Lung (tissue), 12 donors: ENCODE results near the gene KLRD1. TPM values are rescaled to one million over a fixed set of nuclear protein-coding genes. Genes with fewer than 3 reads are reported as not detected.

Source experiments
- ATAC-seq: fragments of 200-7000 bp; cut with Tn5 transposase; one replicate; pipeline ENCODE4 v1.9.1; 2020; ENCODE audit warnings: moderate number of reproducible peaks; ENCODE audit not compliant: insufficient read depth, low FRiP score
- DNase-seq, 3 donors: peaks; one replicate each; pipeline ENCODE4 v3.0.0-alpha.2; 2013 to 2017
- H3K27ac ChIP-seq, 2 donors: one replicate each; pipeline ENCODE4 v1.5.1; 2013; ENCODE audit warnings: mild to moderate bottlenecking in 2 of 2, moderate library complexity in 2 of 2, control low read depth in 1 of 2, inconsistent platforms in 1 of 2, low read depth in 1 of 2, low read length in 1 of 2
- H3K27me3 ChIP-seq, 3 donors: one replicate each; pipeline ENCODE4 v1.5.1; 2013; ENCODE audit warnings: low read length in 2 of 3; ENCODE audit not compliant: control insufficient read depth in 3 of 3, insufficient read depth in 3 of 3
- H3K36me3 ChIP-seq, 4 donors: one replicate each; pipeline ENCODE4 v1.5.1; 2013; ENCODE audit warnings: low read length in 4 of 4, mild to moderate bottlenecking in 1 of 4, moderate library complexity in 1 of 4; ENCODE audit not compliant: control insufficient read depth in 4 of 4, insufficient read depth in 4 of 4
- H3K4me1 ChIP-seq, 5 donors: one replicate each; pipeline ENCODE4 v1.5.1; 2013; ENCODE audit warnings: low read length in 5 of 5, mild to moderate bottlenecking in 2 of 5, moderate library complexity in 1 of 5; ENCODE audit not compliant: control insufficient read depth in 5 of 5, insufficient read depth in 5 of 5
- H3K4me3 ChIP-seq: one replicate; pipeline ENCODE4 v1.5.1; 2013; ENCODE audit warnings: mild to moderate bottlenecking, control low read depth, moderate library complexity
- H3K9ac ChIP-seq, 2 donors: one replicate each; pipeline ENCODE4 v1.5.1; 2013; ENCODE audit warnings: low read length in 2 of 2, control low read depth in 1 of 2; ENCODE audit not compliant: insufficient read depth in 1 of 2
- H3K9me3 ChIP-seq, 4 donors: one replicate each; pipeline ENCODE4 v1.5.1; 2013; ENCODE audit warnings: low read length in 3 of 4, mild to moderate bottlenecking in 1 of 4, moderate library complexity in 1 of 4; ENCODE audit not compliant: control insufficient read depth in 4 of 4, insufficient read depth in 3 of 4
- CTCF ChIP-seq: IDR thresholded peaks from 2 replicates; pipeline ENCODE4 v1.5.1; 2012; ENCODE audit warnings: mild to moderate bottlenecking; ENCODE audit errors: control extremely low read depth, extremely low read depth
- WGBS, 2 donors: extraction: QIAGEN DNeasy Blood & Tissue Kit; methylation state at CpG; one replicate each; pipeline ENCODE4 v1.1.7; 2013; 5-methylcytosine and 5-hydroxymethylcytosine counted together
- polyA plus RNA-seq, 2 donors: library from polyadenylated mRNA; stranded (reverse); fragments of 200-250 nt; gene quantifications; one replicate each; pipeline ENCODE4 v1.2.1, GENCODE V29; 2013
- total RNA-seq, 2 donors: library from RNA; depleted of rRNA in 1 of 2; stranded (reverse); fragments of >200 nt in 1 of 2; gene quantifications; one replicate each; pipeline ENCODE4 v1.2.1, GENCODE V29; 2014 to 2021
- donor health status: control.
- donor health status: control.
- donor health status: Bipolar disorder and iron deficiency.
- donor health status: healthy.
- donor health status: DM: yes; HTN: yes; CAD: no.

Gene KLRD1
- total and polyA plus RNA-seq, 4 donors = 1.1 to 5.2 (median 3.7) TPM

GRCh38 chr12:10276774-10277173, 30.9 kb upstream of the KLRD1 start:
- Histone ChIP-seq H3K27ac (no peak overlapping the region), H3K4me1 (no peaks in the 10 kb centered on the region), H3K9ac (no peak overlapping the region), H3K9me3 (no peaks in the 10 kb centered on the region), H3K4me3 (no peak overlapping the region), H3K27me3 (no peaks in the 10 kb centered on the region), H3K36me3 (peaks cover 0 to 12% (median 0%) of the 10 kb centered on the region in 4 donors)
- ATAC-seq = no peak
- no peak for TF ChIP-seq CTCF
- DNase-seq = no peak
- 86 to 94% methylated on average over 1 of the region's 1 CpG for WGBS, 2 donors

- Histone ChIP-seq H3K27me3 (no peaks in the 10 kb centered on the region), H3K4me3 (no peak overlapping the region), H3K4me1 (no peaks in the 10 kb centered on the region), H3K27ac (no peak overlapping the region), H3K36me3 (peaks cover 0 to 12% (median 0%) of the 10 kb centered on the region in 4 donors), H3K9me3 (no peaks in the 10 kb centered on the region), H3K9ac (no peak overlapping the region)
- no peak for ATAC-seq
- TF ChIP-seq CTCF = no peak
- WGBS, 2 donors = 94 to 96% methylated on average over 2 of the region's 2 CpGs
- DNase-seq = no peak
These were observed 29.6 kb upstream of the KLRD1 start for GRCh38 chr12:10278104-10278503.

GRCh38 chr12:10279937-10280336, 27.7 kb upstream of the KLRD1 start:
- DNase-seq = no peak
- no peak for ATAC-seq
- no peak for TF ChIP-seq CTCF
- H3K4me1 ChIP-seq = no peaks in the 10 kb centered on the region
- no peaks in the 10 kb centered on the region for H3K27me3 ChIP-seq
- peaks cover 0 to 12% (median 0%) of the 10 kb centered on the region in 4 donors for H3K36me3 ChIP-seq
- no peak overlapping the region for H3K4me3 ChIP-seq
- no peak overlapping the region for H3K9ac ChIP-seq
- 89 to 93% methylated on average over 3 of the region's 3 CpGs for WGBS, 2 donors
- H3K27ac ChIP-seq = no peak overlapping the region
- no peaks in the 10 kb centered on the region for H3K9me3 ChIP-seq

GRCh38 chr12:10283027-10283426, 24.6 kb upstream of the KLRD1 start:
- WGBS, 2 donors = 36% methylated on average over 4 of the region's 4 CpGs
- Histone ChIP-seq H3K9ac (no peak overlapping the region), H3K36me3 (peaks cover 0 to 9% (median 0%) of the 10 kb centered on the region in 4 donors), H3K27ac (no peak overlapping the region), H3K4me3 (no peak overlapping the region), H3K4me1 (no peaks in the 10 kb centered on the region), H3K9me3 (no peaks in the 10 kb centered on the region), H3K27me3 (no peaks in the 10 kb centered on the region)
- TF ChIP-seq CTCF = no peak
- DNase-seq = no peak
- ATAC-seq = no peak
